ENCODE data around the gene FGF1.
A peak's percentile ranks its signal among the peaks of the same experiment; 100 is the strongest.

The FGF1 gene

GRCh38 chr5:142680605-142681259, 5.2 kb downstream of the FGF1 start:
- Histone ChIP-seq H3K27ac (no peak overlapping the region), H3K4me3 (no peak overlapping the region)
- TF ChIP-seq CTCF (IDR thresholded peaks at IDR 0.05) = no peak
- DNase-seq (ENCODE audit: low spot score) = no peak

GRCh38 chr5:142679744-142680143, 6.1 kb downstream of the FGF1 start:
- peak; percentile 17 for DNase-seq (ENCODE audit: low spot score)
- no peak overlapping the region for H3K27ac ChIP-seq
- no peak overlapping the region for H3K4me3 ChIP-seq
- TF ChIP-seq CTCF (IDR thresholded peaks at IDR 0.05) = no peak

- H3K27ac ChIP-seq = no peak overlapping the region
- no peak for TF ChIP-seq CTCF (IDR thresholded peaks at IDR 0.05)
- H3K4me3 ChIP-seq = no peak overlapping the region
- no peak for DNase-seq (ENCODE audit: low spot score)
These were observed 7.4 kb downstream of the FGF1 start for GRCh38 chr5:142678529-142678928.

- Histone ChIP-seq H3K4me3 (no peak overlapping the region), H3K27ac (no peak overlapping the region)
- no peak for TF ChIP-seq CTCF (IDR thresholded peaks at IDR 0.05)
- DNase-seq (ENCODE audit: low spot score) = no peak
These were observed 8.7 kb downstream of the FGF1 start for GRCh38 chr5:142677198-142677597.

- H3K27ac ChIP-seq = no peak overlapping the region
- no peak for DNase-seq (ENCODE audit: low spot score)
- no peak overlapping the region for H3K4me3 ChIP-seq
- no peak for TF ChIP-seq CTCF (IDR thresholded peaks at IDR 0.05)
These were observed 9.6 kb downstream of the FGF1 start for GRCh38 chr5:142676318-142676717.

GRCh38 chr5:142674531-142675469, 11.1 kb downstream of the FGF1 start:
- DNase-seq (ENCODE audit: low spot score) = no peak
- H3K4me3 ChIP-seq = no peak overlapping the region
- H3K27ac ChIP-seq = peak overlapping the region; percentile 33 to 76
- TF ChIP-seq CTCF (IDR thresholded peaks at IDR 0.05) = no peak
